ENCODE data around the gene DNMBP. TPM values are rescaled to one million over a fixed set of nuclear protein-coding genes. Genes with fewer than 3 reads are reported as not detected.

DNMBP gene
- total and polyA plus RNA-seq, 2 of the 8 experiments (the other 6 are each of a cell fraction or from before 2014, with no cell fraction given), result 19.1 to 26.4 TPM

GRCh38 chr10:99905971-99906370 lies 103.8 kb downstream of the DNMBP start (continued):
- TF ChIP-seq CTCF (IDR thresholded peaks at IDR 0.05; ENCODE audit: control extremely low read depth in 1 of 3, insufficient read depth in 1 of 3, low read depth in 1 of 3, low read length in 3 of 3), result no peak
- no peak for TF ChIP-seq SRF (IDR thresholded peaks at IDR 0.05; ENCODE audit: low read depth, low read length)

Measured in H1 (cell line).